GM18508 (cell line): ENCODE measurements around the gene AQP4.

Experiments
- ATAC-seq: cut with Tn5 transposase; IDR thresholded peaks from one replicate; pipeline ENCODE4 v1.9.1; 2021; ENCODE audit warnings: moderate number of reproducible peaks; ENCODE audit not compliant: insufficient read depth, unreplicated experiment

AQP4 gene

DNA sequence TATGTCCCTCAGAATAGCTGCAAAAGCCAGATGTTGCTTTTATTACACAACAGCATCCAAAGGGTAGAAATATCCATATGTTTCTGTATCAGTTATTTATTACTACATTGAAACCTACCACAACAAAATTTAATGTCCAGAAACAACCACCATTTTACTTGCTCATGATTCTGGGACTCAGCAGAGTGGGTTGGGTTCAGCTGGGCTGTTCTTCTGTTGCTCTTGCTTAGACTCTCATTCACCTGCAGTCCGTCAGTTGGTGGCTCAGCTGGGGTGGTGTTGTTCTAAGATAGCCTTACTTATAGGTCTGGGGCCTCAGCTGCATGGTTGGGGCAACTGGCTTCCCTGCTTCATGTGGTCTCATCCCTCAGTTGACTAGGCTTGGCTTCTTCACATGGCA, 21.7 kb downstream of the AQP4 start:
- ATAC-seq, result no peak

DNA sequence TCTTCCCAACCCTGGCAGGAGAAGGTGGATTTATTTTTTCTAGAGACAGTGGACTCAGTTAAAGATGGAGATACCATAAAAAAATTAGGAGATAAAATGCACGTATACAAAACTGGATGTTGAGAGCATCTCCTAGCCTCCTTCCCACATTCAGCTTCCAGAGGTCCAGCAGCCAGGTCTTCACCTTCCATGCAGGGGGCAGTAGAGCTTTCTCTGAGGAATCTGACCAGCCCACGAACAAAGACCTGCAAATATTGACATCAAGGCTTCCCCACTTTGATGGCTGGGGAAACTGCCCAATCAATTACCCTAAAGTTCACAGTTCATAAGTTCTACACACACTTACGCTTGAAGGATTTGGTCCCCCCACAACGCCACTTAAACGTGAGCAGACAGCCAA, 24.5 kb downstream of the AQP4 start:
- ATAC-seq, result no peak

DNA sequence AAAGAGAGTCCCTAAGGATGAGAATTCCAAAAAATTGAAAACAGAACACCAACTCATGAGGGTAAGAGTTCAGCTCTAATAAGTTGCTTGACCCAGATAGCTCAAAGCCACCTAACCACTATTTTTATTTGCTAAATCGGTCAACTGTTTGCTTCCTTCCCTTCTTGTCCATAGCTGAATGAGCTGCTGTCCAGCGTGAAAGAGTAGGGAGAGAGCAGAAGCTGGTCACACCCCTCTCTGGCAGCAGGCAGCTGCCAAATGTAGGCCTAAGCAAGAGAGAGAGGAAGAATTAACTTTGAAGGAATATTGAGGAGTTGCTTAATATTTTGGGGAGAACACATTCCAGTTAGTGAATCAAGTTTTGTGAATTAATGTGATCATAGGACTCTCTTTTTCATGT, 25.9 kb downstream of the AQP4 start:
- no peak for ATAC-seq

DNA sequence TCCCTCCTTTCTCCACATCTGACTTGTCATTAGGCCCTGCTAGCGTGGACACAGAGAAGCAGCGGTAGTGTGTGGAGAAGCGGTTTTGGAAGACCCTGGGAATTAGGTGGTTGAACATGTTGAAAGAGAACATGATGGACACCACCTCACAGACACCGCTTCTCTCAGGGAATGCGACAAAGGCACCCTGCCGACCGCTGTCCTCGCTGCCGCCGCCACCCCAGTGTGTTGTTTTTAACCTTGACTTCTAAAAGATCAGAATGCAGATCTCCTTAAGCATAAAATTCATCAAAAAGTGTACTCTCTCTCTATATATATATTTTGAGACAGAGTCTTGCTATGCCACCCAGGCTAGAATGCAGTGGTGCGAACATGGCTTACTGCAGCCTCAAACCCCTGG, 33.2 kb downstream of the AQP4 start:
- ATAC-seq, result no peak

DNA sequence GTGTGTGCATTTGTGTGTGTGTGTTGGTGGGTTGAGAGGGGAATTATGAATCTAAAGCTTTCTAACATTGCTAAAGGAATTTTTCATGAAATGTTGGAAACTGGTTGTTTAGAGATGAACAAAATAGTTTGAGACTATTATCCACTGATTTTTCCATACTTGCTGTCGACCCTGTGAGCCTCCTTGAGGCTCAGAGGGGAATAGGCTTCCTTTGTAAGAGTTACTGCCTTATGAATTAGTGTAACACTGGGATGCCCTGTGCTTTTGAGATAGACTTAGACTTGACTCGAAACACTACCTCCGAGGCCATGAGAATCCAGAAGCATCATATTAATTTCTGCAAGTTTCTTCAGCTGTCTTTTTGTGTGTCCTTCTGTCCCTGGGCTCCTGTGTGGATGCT, 37.9 kb downstream of the AQP4 start:
- ATAC-seq, result no peak

DNA sequence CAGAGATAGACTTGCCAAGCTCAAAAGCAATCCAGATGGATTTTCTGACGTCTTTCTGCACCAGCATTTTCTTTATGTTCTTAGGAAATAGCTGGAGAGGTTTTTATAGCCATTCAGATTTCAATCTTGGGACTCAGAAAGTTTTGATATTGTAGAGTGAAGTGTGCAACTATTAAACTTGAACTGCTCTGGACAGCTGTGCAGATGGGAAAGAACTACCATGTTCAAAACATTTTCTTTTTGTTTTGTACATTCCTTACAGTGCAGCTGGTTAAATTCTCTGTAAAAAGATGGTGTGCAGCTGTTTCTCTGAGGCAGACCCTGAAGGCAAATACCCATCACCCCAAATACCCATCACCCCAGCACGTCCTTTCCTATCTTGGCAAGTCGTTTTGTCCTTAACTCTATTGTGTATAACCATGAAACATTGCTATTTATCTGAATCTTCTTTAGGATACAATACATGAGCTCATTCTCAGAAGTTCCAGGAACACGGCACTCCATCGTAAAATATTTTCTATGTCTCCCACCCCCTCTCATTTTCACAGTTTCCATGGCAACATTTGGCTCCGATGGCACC, 38.8 kb downstream of the AQP4 start:
- ATAC-seq, result no peak

DNA sequence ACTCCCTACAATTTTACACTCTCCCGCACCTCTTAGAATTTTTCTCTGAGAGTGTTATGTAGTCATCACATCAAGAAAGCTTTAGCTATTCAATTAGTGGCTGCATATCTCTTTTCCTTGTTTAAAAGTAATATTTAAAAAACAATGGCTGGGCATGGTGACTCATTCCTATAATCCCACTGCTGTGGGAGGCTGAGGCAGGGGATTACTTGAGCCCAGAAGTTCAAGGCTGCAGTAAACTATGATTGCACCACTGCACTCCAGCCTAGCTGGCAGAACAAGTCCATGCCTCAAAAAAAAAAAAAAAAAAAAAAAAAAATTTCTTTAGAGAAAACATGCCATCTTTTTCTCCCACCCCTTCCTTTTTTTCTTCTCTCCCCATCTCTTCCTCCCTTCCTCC, 44.3 kb downstream of the AQP4 start:
- no peak for ATAC-seq

DNA sequence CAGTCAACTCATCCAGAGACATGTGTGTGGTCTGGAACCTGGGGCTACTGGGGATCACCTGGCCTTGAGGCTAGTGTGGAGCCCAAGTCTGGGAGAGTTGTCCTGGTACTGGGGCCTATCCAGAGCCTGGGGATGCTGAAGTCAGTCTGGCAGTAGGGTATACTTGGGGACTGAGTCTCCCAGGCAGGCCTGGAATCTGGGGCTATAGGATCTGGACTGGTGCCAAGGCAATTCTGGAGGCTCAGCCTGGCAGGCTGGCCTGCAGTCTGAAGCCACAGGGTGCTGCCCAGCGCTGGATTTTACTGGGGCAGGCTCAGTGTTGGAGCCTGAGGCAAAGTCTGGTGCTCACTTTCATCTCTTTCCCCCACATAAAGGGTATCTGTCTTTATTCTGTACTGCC, 46.5 kb downstream of the AQP4 start:
- ATAC-seq, result no peak

DNA sequence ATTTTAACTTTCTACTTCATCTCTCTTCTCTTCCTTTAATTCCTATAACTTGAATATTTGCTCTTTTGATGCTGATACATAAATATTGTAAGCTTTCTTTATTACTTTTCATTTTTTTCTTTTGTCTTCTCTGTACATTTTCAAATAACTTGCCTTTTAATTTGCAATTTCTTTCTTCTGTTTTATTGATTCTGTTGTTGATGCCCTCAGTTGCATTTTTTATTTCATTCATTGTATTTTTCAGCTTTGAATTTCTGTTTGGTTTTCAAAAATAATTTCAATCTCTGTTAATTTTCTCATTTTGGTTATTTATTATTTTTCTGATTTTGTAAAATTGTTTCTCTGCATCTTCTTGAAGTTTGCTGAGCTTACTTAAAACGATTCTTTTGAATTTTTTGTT, 47.0 kb downstream of the AQP4 start:
- no peak for ATAC-seq

DNA sequence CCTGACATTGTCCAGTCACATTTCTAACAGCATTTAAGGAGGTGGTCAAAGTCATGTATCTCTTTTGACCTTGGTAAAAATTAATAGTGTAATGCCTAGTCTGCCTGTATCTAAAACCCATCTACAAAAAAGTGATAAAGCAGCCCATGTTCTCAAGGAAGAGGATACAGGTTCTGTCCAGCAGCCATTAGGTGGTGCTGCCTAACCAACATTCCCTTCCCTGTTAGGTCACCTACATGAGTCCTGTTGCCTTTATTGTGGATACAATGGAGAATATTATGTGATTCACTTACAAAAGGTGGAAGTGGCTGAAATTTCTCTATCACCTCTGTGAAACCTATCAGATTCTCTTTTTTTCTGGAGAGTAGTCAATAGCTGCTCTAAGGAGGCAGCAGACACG, 52.5 kb downstream of the AQP4 start:
- ATAC-seq, result no peak

DNA sequence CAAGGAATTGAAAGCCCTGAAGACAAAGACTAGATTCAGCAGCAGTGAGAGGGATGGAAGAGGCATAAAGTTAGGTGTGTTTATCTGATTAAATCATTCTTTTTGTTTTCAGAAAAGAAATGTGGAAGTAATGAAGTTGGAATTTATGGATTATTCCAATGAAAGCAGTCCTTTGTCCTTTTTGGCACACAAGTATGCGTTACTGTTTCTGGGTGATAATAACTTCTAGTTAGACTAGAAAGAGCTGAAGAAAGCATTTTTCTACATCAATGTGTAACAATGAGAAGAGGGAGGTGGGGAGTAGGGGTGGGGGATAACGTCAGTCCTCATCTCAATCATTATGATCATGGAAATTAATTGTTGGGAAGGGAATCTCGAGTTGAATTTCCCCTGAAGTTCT, 53.0 kb downstream of the AQP4 start:
- ATAC-seq, result no peak

DNA sequence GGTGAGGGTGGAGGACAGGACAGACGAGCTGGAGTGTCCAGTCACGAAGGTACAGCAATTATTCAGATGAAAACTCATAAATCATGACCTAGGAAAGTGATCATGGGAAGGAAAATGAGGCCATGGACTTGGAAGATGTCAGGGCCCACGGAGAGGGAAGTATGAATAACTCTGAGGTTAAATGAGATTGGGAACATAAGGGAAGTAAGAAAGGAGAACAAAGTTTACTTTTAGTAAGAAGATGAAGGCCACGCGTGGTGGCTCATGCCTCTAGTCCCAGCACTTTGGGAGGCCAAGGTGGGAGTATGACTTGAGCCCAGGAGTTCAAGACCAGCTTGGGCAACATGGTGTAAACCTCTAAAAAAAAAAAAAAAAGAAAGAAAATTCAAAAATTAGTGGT, 56.2 kb downstream of the AQP4 start:
- ATAC-seq, result no peak

DNA sequence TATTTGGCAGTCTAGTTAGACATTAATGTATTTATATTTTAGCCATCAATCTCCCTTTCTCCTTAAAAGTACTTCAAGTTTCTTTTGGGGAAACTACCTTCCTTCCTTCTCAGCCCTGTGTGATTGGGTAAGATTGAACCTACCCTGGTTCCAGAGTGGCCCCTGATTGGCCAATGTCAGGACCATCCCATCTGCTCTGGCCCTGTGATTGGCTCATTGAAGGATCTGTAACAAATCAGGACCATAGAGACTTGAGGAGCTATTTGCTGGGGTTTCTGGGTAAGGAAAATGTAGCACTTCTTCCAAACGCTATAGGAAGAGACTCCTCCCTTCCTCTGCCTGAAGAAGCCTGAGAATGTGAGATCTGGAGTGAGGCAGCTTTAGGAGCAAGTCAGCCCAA, 59.3 kb downstream of the AQP4 start:
- ATAC-seq, result no peak

DNA sequence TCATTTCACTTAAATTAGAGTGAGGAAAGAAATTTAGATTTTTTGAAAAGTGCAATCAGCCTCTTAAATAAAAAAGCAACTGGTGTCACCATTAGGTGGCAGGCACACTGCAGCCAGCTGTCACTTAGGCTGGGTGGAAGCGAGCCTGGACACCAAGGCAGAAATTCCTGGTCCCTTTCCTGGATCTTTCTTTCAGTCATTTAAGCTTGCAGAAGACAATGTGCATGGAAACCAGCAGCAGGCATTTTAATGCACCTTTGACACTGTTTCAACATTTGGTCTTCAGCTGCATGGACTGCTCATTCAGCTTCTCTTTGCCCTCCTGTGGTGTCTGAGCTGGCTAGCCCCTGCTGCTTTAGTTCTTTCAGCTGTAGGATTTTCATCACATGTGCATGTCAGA, 61.0 kb downstream of the AQP4 start:
- ATAC-seq, result no peak

DNA sequence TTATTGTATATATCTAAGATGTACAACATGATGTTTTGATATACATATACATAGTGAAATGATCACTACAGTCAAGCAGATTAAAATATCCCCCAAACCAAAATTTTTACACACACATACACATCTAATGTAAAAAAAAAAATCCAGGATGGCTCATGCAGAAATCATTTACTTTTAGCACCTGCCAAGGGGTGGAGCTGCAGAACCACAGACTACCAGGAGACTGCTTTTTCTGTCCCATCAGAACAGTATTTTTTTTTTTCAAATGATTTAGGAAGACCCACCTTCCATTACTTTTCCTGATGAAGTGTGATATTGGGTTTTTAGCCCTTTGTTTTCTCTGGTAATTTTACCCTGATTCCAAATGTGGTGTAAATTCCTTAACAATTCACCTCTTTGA, 61.9 kb downstream of the AQP4 start:
- ATAC-seq, result no peak

DNA sequence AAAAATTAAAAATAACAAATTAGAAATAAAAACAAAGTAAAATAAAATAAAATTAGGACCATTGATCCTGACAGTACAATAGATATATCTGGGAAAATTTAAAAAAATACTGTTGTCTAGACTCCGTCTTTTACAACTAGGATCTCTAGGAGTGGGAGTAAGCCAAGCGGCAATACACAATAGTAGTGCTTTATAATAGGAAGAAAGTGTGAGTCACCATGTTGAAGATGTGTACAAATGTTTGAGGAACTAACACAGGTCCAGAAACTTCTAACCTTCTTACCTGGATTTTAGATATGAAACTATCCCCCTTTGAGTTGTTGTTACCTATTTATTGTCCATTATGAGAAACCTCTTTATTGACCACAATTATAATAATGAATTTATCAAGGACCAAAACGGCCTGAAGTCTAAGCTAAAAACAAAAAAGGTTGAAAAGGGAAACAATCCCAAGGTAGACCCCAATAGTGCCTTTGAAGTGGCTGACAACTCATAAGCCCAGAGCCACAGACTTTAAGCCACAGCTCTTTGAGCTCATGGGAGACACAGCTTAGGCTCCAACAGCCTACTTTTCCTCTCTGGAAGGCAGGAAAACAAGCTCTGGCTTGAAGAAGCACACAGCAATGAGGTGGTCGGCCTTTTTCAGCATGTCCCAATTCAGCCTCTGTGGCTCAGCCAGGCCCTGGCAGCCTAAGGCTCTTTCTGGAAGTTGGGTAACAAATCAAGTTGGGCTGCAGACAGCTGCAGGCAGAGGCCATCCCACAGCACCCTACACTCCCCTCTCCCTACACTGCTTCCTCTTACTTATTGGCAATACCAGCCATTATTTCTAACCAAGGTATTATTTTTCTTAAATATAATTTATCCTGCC, 62.9 kb downstream of the AQP4 start:
- no peak for ATAC-seq
